Mononuclear cell (primary cell): ENCODE data around the gene RHCE. TPM values are rescaled to one million over a fixed set of nuclear protein-coding genes. Genes with fewer than 3 reads are reported as not detected.
"Not testable (repeated sequence)": the region's sequence is repeated elsewhere in the genome, so short reads cannot be mapped to it uniquely, and the experiment has no call there.

Experiments
- H3K27me3 ChIP-seq: 2 replicates; pipeline ENCODE4 v1.6.0; 2011; ENCODE audit warnings: low read length, control low read depth; ENCODE audit not compliant: insufficient read depth
- H3K4me1 ChIP-seq: 2 replicates; pipeline ENCODE4 v1.5.1; 2011; ENCODE audit warnings: mild to moderate bottlenecking, low read length, control low read depth; ENCODE audit not compliant: insufficient read depth
- H3K4me3 ChIP-seq: 2 replicates; pipeline ENCODE4 v1.5.1; 2011; ENCODE audit warnings: mild to moderate bottlenecking, low read length, moderate library complexity
- H3K9me3 ChIP-seq: 2 replicates; pipeline ENCODE4 v1.5.1; 2011; ENCODE audit warnings: low read depth, mild to moderate bottlenecking, control low read depth, low read length
- total RNA-seq: library from RNA; depleted of rRNA; stranded (reverse); fragments of >200 nt; gene quantifications from one replicate; pipeline ENCODE4 v1.2.3, GENCODE V29; 2012

RHCE gene
- total RNA-seq, result not detected

DNA sequence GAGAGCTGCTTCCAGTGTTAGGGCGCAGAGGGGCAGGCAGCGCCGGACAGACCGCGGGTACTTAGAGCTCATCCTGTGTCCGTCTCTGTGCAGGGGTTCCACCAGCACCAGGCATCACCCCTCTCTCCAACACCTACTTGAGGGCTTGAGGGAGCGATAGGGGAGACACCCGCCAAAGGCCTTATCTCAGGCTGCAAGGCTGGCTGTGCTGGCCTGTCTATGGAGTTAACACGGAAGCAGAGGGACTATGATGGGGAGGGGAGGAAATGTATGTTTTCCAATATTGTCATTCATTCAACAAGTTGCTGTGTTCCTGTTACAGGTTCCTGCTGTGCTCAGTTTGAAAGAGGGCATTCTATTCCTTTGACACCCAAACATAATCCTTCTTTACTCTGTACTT lies at the start of gene RHCE:
TSS of gene RHCE (minus strand) at position 111 of the 400 bp plus-strand sequence. CDS start at position 72, 39 bp downstream.
- not testable (repeated sequence) for H3K27me3 ChIP-seq, H3K4me1 ChIP-seq, H3K4me3 ChIP-seq, H3K9me3 ChIP-seq

DNA sequence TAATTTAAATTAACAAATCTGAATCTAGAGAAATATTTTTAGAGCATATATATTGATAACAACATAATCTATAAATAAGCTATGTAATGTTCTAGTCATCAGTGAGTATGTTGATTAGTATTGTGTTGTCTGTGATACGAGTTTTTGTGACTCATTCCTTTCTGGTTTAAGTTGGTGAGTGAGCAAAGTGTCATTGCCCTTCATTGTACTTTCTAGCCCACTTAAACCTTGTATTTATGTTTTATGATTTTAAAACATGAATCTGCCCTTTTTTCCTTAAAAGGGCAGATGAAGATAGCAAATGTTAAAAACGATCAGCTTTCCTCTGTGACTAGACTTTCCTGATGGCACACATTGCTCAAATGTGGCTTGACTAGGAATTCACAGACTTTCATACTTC lies 48.6 kb upstream of the RHCE start:
- H3K4me1 ChIP-seq, result peaks cover 9% of the 10 kb centered on the region
- no peaks in the 10 kb centered on the region for H3K9me3 ChIP-seq
- no peak overlapping the region for H3K4me3 ChIP-seq
- no peaks in the 10 kb centered on the region for H3K27me3 ChIP-seq

DNA sequence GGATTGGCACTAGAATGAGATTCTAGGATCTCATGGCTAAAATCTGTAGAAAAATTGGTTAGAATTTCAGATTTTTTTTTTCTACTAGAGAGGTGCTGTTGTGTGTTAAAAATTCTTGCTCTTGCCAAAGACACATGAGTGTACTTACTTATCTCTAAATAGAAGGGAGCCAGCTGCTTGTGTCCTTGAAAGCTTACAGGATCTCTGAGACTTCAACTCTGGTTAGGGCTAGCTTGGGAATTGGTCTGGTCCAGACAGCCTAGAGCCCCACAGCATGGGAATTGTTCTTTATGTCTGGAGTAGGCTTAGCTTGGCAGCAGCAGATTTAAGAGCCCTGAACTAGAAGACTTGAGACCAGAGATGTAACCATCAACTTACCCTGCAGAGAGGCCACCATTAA lies 47.4 kb upstream of the RHCE start:
- Histone ChIP-seq H3K9me3 (no peaks in the 10 kb centered on the region), H3K27me3 (no peaks in the 10 kb centered on the region), H3K4me1 (peaks cover 5% of the 10 kb centered on the region)

DNA sequence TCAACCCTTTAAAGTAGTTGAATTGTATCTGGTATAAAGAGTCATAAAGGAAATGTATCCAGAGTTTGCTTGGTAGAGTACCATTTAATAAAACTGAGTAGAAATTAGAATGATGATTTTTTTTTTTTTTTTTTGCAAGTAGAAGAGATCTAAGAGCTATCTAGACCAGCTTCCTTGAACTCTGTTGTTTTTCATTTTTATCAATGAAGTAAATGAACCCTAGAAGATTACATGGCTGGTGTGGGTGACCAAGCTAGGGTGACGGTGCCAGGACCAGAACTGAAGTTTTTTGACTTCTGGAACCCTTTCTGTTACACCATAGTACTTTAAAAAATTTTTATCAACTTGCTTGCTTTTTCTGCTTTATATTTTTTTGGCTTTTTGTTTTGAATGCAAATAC lies 47.0 kb upstream of the RHCE start:
- no peaks in the 10 kb centered on the region for H3K27me3 ChIP-seq
- H3K4me3 ChIP-seq, result no peak overlapping the region
- peaks cover 5% of the 10 kb centered on the region for H3K4me1 ChIP-seq
- no peaks in the 10 kb centered on the region for H3K9me3 ChIP-seq

More for the DNA sequence above, 47.4 kb upstream of the RHCE start:
- no peak overlapping the region for H3K4me3 ChIP-seq

DNA sequence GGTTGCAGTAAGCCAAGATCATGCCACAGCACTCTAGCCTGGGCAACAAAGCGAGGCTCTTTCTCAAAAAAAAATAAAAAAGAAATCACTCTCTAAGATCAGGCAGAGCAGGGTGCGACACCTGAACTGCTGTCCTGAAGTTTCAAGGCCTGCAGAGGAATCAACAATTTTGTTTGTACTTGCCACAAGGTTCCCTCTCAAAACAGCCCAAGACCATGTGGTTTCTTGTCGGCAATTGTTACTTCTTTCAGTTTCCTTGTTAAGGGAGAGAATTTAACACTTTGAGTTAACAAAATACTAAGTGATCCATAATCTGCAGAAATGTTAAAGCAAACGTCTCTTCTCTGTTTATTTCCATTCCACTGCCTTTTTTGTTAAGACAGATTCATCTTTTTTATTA lies 46.6 kb upstream of the RHCE start:
- H3K27me3 ChIP-seq, result no peaks in the 10 kb centered on the region
- peaks cover 5% of the 10 kb centered on the region for H3K4me1 ChIP-seq
- no peak overlapping the region for H3K4me3 ChIP-seq
- H3K9me3 ChIP-seq, result no peaks in the 10 kb centered on the region

DNA sequence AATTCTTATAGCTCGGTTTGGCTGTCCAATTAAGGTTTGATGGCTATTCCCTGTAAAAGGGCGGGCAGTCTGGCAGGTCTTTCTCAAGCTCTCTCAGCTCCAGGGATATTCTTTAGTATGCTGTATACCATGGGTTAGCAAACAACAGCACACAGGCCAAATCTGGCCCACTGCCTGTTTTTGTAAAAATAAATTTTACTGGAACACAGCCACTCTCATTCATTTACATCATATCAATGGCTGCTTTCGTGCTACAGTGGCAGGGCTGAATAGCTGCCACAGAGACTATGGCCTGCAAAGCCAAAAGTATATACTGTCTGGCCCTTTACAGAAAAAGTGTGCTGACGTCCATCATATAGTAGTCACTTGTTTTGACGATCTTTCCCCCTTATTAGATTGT lies 42.1 kb upstream of the RHCE start:
- Histone ChIP-seq H3K4me1 (peaks cover 14% of the 10 kb centered on the region), H3K27me3 (no peaks in the 10 kb centered on the region), H3K9me3 (no peaks in the 10 kb centered on the region), H3K4me3 (no peak overlapping the region)

DNA sequence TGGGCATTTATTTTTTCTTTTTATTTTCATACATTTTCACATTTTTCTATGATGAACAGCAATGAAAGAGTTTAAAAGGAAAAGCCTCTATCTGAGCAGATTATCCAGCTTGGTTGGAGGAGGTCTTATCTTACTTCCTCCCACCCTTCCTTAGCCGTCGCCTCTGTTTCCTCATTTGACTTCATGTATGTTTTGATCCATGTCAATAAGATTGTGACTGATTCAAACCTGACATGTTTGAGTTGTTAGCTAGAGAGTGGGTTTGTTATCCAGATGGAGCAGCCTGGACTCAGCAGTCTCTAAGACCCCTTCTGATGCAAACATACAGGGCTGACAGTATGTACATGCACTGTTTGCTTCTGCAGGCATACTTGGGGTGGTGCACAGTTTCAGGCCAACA lies 41.2 kb upstream of the RHCE start:
- Histone ChIP-seq H3K4me1 (peaks cover 14% of the 10 kb centered on the region), H3K4me3 (no peak overlapping the region), H3K9me3 (no peaks in the 10 kb centered on the region), H3K27me3 (no peaks in the 10 kb centered on the region)

DNA sequence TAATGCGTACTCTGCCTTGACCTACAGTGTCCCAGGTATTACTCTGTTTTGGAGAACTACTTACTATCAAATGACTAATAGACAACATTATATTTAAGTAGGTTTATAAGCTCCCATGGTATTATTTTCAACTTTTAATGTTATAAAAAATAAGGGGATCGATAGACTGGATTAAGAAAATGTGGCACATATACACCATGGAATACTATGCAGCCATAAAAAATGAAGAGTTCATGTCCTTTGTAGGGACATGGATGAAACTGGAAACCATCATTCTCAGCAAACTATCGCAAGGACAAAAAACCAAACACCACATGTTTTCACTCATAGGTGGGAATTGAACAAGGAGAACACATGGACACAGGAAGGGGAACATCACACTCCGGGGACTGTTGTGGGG lies 40.2 kb upstream of the RHCE start:
- not testable (repeated sequence) for H3K9me3 ChIP-seq, H3K27me3 ChIP-seq, H3K4me3 ChIP-seq
- H3K4me1 ChIP-seq, result peaks cover 23% of the 10 kb centered on the region

DNA sequence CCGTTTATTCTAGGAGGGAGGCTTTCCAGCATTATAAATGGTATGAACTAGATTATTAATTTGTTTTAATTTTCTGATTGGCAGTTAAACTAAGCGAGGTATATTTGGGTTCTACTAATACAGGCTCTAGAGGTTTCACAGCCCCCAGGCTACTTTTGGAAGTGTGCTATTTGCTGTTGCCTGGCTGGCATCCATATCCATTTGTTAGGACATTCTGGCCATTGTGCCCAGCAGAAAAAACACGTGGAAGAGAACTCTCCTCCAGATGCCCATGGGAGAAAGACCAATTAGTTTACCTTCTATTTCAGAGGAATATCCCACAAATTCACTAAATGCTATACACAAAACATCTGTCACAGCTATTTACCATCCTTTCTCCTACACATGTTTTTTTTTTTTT lies 39.4 kb upstream of the RHCE start:
- Histone ChIP-seq H3K27me3 (no peaks in the 10 kb centered on the region), H3K4me3 (no peak overlapping the region), H3K9me3 (no peaks in the 10 kb centered on the region), H3K4me1 (peaks cover 24% of the 10 kb centered on the region)

DNA sequence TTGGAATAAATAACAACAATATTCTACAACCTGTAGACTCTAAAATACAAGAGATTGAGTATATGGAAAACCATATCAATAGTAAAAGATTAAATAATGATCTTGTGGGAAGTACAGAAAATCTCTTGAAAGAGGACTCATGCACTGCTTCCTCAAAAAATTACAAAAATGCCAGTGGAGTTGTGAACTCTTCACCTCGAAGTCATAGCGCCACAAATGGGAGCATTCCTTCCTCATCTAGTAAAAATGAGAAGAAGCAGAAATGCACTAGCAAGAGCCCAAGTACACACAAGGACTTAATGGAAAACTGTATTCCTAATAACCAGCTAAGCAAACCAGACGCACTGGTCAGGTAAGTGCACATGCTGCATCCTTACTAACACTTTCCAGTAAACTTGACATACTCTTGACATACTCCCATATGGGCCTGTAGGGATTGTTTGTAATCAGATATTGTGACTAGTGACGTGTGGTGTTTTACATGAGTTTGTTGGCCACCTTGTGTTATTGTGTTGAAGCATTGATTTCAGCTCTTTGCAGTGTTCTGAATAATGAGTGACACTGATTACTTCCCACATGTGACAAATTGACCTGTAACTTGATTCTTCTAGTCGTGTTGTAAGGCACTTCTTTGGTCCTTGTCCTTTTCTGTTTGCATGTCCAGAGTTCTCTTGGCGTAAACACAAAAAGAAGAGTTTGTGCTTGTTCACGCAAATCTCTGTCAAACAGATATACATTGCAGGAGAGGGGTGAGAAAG lies 38.1 kb upstream of the RHCE start:
- H3K27me3 ChIP-seq, result no peaks in the 10 kb centered on the region
- no peak overlapping the region for H3K4me3 ChIP-seq
- H3K4me1 ChIP-seq, result peaks cover 24% of the 10 kb centered on the region
- H3K9me3 ChIP-seq, result no peaks in the 10 kb centered on the region

DNA sequence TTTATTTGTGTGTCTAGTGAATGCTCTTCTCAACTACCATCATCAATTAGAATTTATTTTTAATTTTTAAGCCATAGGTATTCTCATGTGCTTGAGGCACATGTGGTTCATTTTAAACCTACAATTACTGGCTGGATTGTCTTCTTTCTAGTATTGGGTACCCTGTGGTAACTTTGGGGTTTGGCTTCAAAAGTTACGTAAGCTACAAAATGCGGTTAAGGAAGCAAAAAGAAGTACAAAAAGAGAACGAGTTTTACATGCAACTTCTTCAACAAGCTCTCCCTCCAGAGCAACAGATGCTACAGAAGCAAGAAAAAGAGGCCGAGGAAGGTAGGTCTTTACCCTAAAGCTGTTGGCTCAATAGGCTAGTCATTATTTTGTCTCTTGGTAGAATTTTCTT lies 35.9 kb upstream of the RHCE start:
- H3K27me3 ChIP-seq, result no peaks in the 10 kb centered on the region
- H3K4me3 ChIP-seq, result no peak overlapping the region
- peaks cover 24% of the 10 kb centered on the region for H3K4me1 ChIP-seq
- no peaks in the 10 kb centered on the region for H3K9me3 ChIP-seq

DNA sequence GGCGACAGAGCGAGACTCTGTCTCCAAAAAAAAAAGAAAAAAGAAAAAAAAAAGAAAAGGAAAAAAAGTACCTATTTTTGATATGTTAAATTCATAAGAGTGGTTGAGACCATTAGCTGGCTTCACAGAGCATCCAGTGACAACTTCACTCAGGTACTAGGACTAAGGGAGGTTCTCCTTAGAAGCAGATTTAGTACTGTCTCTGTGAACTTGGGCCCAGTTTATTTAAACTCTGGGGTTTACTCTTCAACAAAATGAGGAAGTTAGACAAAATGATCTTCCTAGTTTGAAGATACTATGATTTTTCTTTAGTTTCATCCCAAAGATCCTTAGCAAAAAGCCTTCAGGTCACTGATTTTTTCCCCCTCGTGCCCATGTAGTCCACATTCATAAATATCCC lies 31.3 kb upstream of the RHCE start:
- Histone ChIP-seq H3K4me1 (peaks cover 11% of the 10 kb centered on the region), H3K27me3 (no peaks in the 10 kb centered on the region), H3K9me3 (no peaks in the 10 kb centered on the region), H3K4me3 (no peak overlapping the region)

DNA sequence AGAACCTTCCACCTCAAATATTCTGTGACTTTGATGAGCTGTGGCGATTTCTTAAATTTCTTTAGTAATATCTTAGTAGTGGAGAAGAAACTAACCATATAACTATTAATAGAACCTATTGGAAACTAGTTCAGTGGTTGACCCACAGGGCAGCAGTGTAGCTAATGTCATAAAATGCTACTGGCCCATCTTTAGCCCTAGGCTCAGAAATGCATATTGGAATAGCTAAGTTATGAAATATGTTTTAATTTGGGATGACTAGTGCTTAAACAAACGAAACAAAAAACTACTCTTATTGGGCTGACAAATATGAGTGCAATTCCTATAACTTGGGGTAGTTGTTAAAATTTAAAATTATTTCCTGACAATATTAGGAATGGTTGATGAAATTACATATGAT lies 30.3 kb upstream of the RHCE start:
- no peaks in the 10 kb centered on the region for H3K27me3 ChIP-seq
- no peaks in the 10 kb centered on the region for H3K9me3 ChIP-seq
- no peak overlapping the region for H3K4me3 ChIP-seq
- H3K4me1 ChIP-seq, result peaks cover 1% of the 10 kb centered on the region

DNA sequence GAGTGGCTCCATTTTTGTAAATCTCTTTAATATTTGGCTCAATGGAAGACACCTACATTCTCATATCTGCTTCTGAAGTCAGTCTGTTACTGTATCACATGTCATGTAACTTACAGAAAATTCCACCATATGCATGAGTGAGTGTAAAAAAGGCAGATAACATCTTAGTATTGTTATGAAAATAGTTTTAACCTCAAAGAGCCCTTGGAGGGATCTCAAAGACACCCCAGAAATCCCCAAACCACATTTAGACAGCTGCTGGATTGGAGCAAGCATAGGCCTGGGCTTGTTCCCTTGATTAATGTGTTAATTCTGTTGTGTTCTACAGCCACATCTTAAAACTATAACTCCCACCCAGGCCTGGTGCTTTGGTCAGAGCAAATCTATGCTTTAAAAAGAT lies 26.9 kb upstream of the RHCE start:
- no peaks in the 10 kb centered on the region for H3K9me3 ChIP-seq
- H3K4me3 ChIP-seq, result no peak overlapping the region
- H3K27me3 ChIP-seq, result no peaks in the 10 kb centered on the region
- H3K4me1 ChIP-seq, result no peaks in the 10 kb centered on the region

DNA sequence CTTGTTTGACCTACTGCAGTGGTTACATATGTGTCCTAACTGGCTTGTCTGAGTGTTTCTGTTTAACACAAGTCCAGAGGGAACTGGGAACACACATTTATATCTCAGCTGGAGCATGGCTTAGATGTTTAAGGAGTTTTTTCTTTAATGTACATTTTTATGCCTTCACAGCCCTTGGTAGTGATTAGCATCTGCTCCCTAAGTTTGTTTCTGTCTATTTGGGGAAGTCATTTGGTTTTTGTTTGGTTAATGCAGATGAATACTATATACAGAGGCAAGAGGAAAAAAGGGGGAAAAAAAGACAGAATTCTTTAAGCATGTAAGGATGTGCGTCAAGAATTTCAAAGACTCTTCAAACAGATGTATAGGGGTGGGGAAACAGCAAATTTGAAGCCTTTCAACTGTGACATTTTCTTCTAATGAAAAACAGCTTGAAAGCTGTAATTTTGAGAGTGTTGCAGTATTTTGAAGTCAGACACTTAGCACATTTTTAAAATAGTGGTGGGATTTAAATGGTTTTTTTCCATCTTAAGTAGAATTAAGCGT lies 25.4 kb upstream of the RHCE start:
- no peaks in the 10 kb centered on the region for H3K27me3 ChIP-seq
- H3K9me3 ChIP-seq, result no peaks in the 10 kb centered on the region
- H3K4me1 ChIP-seq, result no peaks in the 10 kb centered on the region
- no peak overlapping the region for H3K4me3 ChIP-seq

DNA sequence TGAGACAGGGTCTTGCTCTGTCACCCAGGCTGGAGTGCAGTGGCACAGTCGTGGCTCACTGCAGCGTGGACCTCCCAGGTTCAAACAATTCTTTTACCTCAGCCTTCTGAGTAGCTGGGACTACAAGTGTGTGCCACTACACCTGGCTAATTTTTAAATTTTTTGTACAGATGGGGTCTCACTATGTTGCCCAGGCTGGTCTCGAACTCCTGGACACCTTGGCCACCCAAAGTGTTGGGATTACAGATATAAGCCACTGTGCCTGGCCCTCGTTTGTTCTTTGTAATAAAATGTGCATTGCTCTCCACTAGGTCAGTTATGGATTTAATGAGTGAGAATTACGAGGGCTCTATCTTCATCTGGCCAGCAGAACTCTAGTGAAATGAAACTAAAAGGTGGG lies 24.0 kb upstream of the RHCE start:
- H3K4me1 ChIP-seq, H3K4me3 ChIP-seq, H3K9me3 ChIP-seq, H3K27me3 ChIP-seq: not testable (repeated sequence)
